GM19324 (cell line): ENCODE data around the gene PEX26.
"Not testable (repeated sequence)": the region's sequence is repeated elsewhere in the genome, so short reads cannot be mapped to it uniquely, and the experiment has no call there.

Experiments
- ATAC-seq: cut with Tn5 transposase; IDR thresholded peaks from one replicate; pipeline ENCODE4 v1.9.1; 2021; ENCODE audit warnings: mild to moderate bottlenecking, moderate library complexity; ENCODE audit not compliant: unreplicated experiment, low FRiP score

The PEX26 gene

GRCh38 chr22:18056161-18056666 is 21.6 kb upstream of the PEX26 start:
- peak; percentile 39 for ATAC-seq

GRCh38 chr22:18056807-18057474 is 20.8 kb upstream of the PEX26 start:
- ATAC-seq, result peak; percentile 73

- ATAC-seq, result no peak
Measured at GRCh38 chr22:18057568-18058209, 20.1 kb upstream of the PEX26 start.

GRCh38 chr22:18058371-18059093 is 19.3 kb upstream of the PEX26 start:
- no peak for ATAC-seq

GRCh38 chr22:18059094-18059417 is 18.7 kb upstream of the PEX26 start:
- no peak for ATAC-seq

GRCh38 chr22:18059473-18059872 is 18.3 kb upstream of the PEX26 start:
- no peak for ATAC-seq

- no peak for ATAC-seq
Measured at GRCh38 chr22:18059991-18060390, 17.8 kb upstream of the PEX26 start.

GRCh38 chr22:18060646-18061620 is 16.9 kb upstream of the PEX26 start:
- ATAC-seq, result no peak

GRCh38 chr22:18062421-18062820 is 15.4 kb upstream of the PEX26 start:
- ATAC-seq, result no peak

- no peak for ATAC-seq
Measured at GRCh38 chr22:18063306-18063705, 14.5 kb upstream of the PEX26 start.

GRCh38 chr22:18063715-18064114 is 14.1 kb upstream of the PEX26 start:
- ATAC-seq, result not testable (repeated sequence)

- ATAC-seq, result no peak
Measured at GRCh38 chr22:18064636-18065035, 13.2 kb upstream of the PEX26 start.

- no peak for ATAC-seq
Measured at GRCh38 chr22:18065256-18065655, 12.5 kb upstream of the PEX26 start.

GRCh38 chr22:18066181-18066859 is 11.5 kb upstream of the PEX26 start:
- ATAC-seq, result no peak

GRCh38 chr22:18067121-18067520 is 10.7 kb upstream of the PEX26 start:
- ATAC-seq, result no peak

GRCh38 chr22:18067548-18068341 is 10.0 kb upstream of the PEX26 start:
- ATAC-seq, result no peak

- no peak for ATAC-seq
Measured at GRCh38 chr22:18068381-18068988, 9.3 kb upstream of the PEX26 start.

- no peak for ATAC-seq
Measured at GRCh38 chr22:18069041-18069440, 8.7 kb upstream of the PEX26 start.

- ATAC-seq, result no peak
Measured at GRCh38 chr22:18070041-18070440, 7.7 kb upstream of the PEX26 start.
